IMR-90 (cell line): ENCODE data around the gene AFDN. TPM values are rescaled to one million over a fixed set of nuclear protein-coding genes. Genes with fewer than 3 reads are reported as not detected.

Experiments used
- ATAC-seq: fragments of 200-7000 bp; cut with Tn5 transposase; 2 replicates; pipeline ENCODE4 v1.9.1; 2020; ENCODE audit warnings: low read depth, mild to moderate bottlenecking, moderate library complexity
- BruUV-seq: library from RNA; stranded (reverse); fragments of 400-500 nt; replicated peaks from 2 replicates; lab custom pipeline; 2021; lab: Mats Ljungman, UMichigan
- CTCF ChIA-PET: fragments of 300-600 bp; formaldehyde crosslinking; extraction: SDS; loops from one replicate; lab custom pipeline; 2021; ENCODE audit warnings: antibody characterized with exemption; lab: Yijun Ruan, JAX
- POLR2A ChIA-PET: fragments of 300-600 bp; sonication (Branson Sonifier 250); formaldehyde crosslinking; loops from one replicate; lab custom pipeline; 2022; ENCODE audit warnings: antibody characterized with exemption; ENCODE audit not compliant: unreplicated experiment; lab: Charles Lee
- DNase-seq: peaks from one replicate; pipeline ENCODE4 v3.0.0; 2013
- H2AFZ ChIP-seq: replicated peaks from 2 replicates; pipeline ENCODE3; 2013; ENCODE audit warnings: low read length, mild to moderate bottlenecking; ENCODE audit not compliant: poor library complexity
- H2AK5ac ChIP-seq: 2 replicates; pipeline ENCODE4 v1.6.1; 2013; ENCODE audit warnings: low read depth, low read length, inconsistent platforms
- H2AK9ac ChIP-seq: replicated peaks from 2 replicates; pipeline ENCODE3; 2013; ENCODE audit warnings: mild to moderate bottlenecking, low read depth, low read length, moderate library complexity; ENCODE audit not compliant: poor library complexity
- H2BK120ac ChIP-seq: 2 replicates; pipeline ENCODE4 v1.6.1; 2013; ENCODE audit warnings: low read depth, low read length, inconsistent platforms
- H2BK15ac ChIP-seq: 3 replicates; pipeline ENCODE4 v1.6.1; 2013; ENCODE audit warnings: low read depth, low read length, inconsistent platforms
- H2BK20ac ChIP-seq: 2 replicates; pipeline ENCODE4 v1.6.1; 2013; ENCODE audit warnings: low read depth, mild to moderate bottlenecking, inconsistent platforms, low read length, moderate library complexity
- H2BK5ac ChIP-seq: 2 replicates; pipeline ENCODE4 v1.6.1; 2013; ENCODE audit warnings: mild to moderate bottlenecking, low read depth, low read length, inconsistent platforms; ENCODE audit not compliant: poor library complexity, severe bottlenecking
- H3K14ac ChIP-seq: replicated peaks from 2 replicates; pipeline ENCODE4 v1.6.1; 2013; ENCODE audit warnings: low read depth, low read length, inconsistent platforms
- H3K18ac ChIP-seq: 2 replicates; pipeline ENCODE4 v1.6.1; 2013; ENCODE audit warnings: low read depth, low read length, control low read depth
- H3K23ac ChIP-seq: 2 replicates; pipeline ENCODE4 v1.6.1; 2013; ENCODE audit warnings: low read depth, low read length, inconsistent platforms
- H3K27ac ChIP-seq: 2 replicates; pipeline ENCODE4 v1.5.1; 2013; ENCODE audit warnings: mild to moderate bottlenecking, control low read depth, low read length; ENCODE audit not compliant: insufficient read depth
- H3K27me3 ChIP-seq: 2 replicates; pipeline ENCODE4 v1.6.1; 2013; ENCODE audit warnings: low read length; ENCODE audit not compliant: control insufficient read depth, insufficient read depth
- H3K36me3 ChIP-seq: 2 replicates; pipeline ENCODE4 v1.6.1; 2013; ENCODE audit warnings: low read length, mixed read lengths; ENCODE audit not compliant: control insufficient read depth, insufficient read depth
- H3K4ac ChIP-seq: 2 replicates; pipeline ENCODE4 v1.6.1; 2013; ENCODE audit warnings: low read depth, low read length, inconsistent platforms
- H3K4me1 ChIP-seq: 2 replicates; pipeline ENCODE4 v1.6.1; 2013; ENCODE audit warnings: low read length, mixed read lengths; ENCODE audit not compliant: control insufficient read depth, insufficient read depth
- H3K4me2 ChIP-seq: 2 replicates; pipeline ENCODE4 v1.6.1; 2013; ENCODE audit warnings: low read depth, mild to moderate bottlenecking, control low read depth, low read length, moderate library complexity
- H3K4me3 ChIP-seq: 2 replicates; pipeline ENCODE4 v1.5.1; 2013; ENCODE audit warnings: low read depth, mild to moderate bottlenecking, control low read depth, low read length, moderate library complexity; ENCODE audit not compliant: insufficient read depth
- H3K56ac ChIP-seq: 2 replicates; pipeline ENCODE4 v1.6.1; 2013; ENCODE audit warnings: low read length, inconsistent platforms; ENCODE audit not compliant: insufficient read depth; ENCODE audit errors: extremely low read depth
- H3K79me1 ChIP-seq, 2 experiments: 2 replicates each; pipeline ENCODE4 v1.6.1; 2013; ENCODE audit warnings: low read length in 2 of 2, inconsistent platforms in 1 of 2, low read depth in 1 of 2
- H3K9ac ChIP-seq: 2 replicates; pipeline ENCODE4 v1.6.1; 2013; ENCODE audit warnings: low read depth, low read length, control low read depth
- H3K9me1 ChIP-seq: 2 replicates; pipeline ENCODE4 v1.6.1; 2013; ENCODE audit warnings: low read length, inconsistent platforms; ENCODE audit not compliant: insufficient read depth
- H3K9me3 ChIP-seq: 2 replicates; pipeline ENCODE4 v1.6.1; 2013; ENCODE audit warnings: low read length; ENCODE audit not compliant: control insufficient read depth, insufficient read depth
- H4K20me1 ChIP-seq: 2 replicates; pipeline ENCODE4 v1.6.1; 2013; ENCODE audit warnings: low read length, inconsistent platforms; ENCODE audit not compliant: insufficient read depth
- H4K5ac ChIP-seq: 2 replicates; pipeline ENCODE4 v1.6.1; 2013; ENCODE audit warnings: mild to moderate bottlenecking, low read depth, low read length, control low read depth
- H4K8ac ChIP-seq, 2 experiments: 2 replicates each; pipeline ENCODE4 v1.6.1; 2013; ENCODE audit warnings: low read depth in 2 of 2, low read length in 2 of 2, control low read depth in 1 of 2, inconsistent platforms in 1 of 2
- H4K91ac ChIP-seq: 2 replicates; pipeline ENCODE4 v1.6.1; 2013; ENCODE audit warnings: low read depth, low read length, inconsistent platforms; ENCODE audit not compliant: insufficient read depth
- BHLHE40 ChIP-seq: fragments of 150-350 bp; IDR thresholded peaks from 2 replicates; pipeline ENCODE4 v1.6.1; 2016; ENCODE audit warnings: mild to moderate bottlenecking, low read depth, low read length
- CEBPB ChIP-seq: IDR thresholded peaks from 2 replicates; pipeline ENCODE4 v1.6.1; 2012; ENCODE audit warnings: low read depth, low read length, improper control_type of control experiment
- CHD1 ChIP-seq: IDR thresholded peaks from 2 replicates; pipeline ENCODE4 v1.6.1; 2012; ENCODE audit warnings: low read depth, low read length, improper control_type of control experiment
- MXI1 ChIP-seq: IDR thresholded peaks from 2 replicates; pipeline ENCODE4 v1.6.1; 2012; ENCODE audit warnings: low read depth, mild to moderate bottlenecking, low read length, moderate library complexity, borderline replicate concordance
- NFE2L2 ChIP-seq: fragments of 150-350 bp; IDR thresholded peaks from 2 replicates; pipeline ENCODE4 v1.6.1; 2016; ENCODE audit warnings: low read depth, mild to moderate bottlenecking, low read length
- RAD21 ChIP-seq: IDR thresholded peaks from 2 replicates; pipeline ENCODE4 v1.6.1; 2012; ENCODE audit warnings: low read length, improper control_type of control experiment
- RFX5 ChIP-seq: IDR thresholded peaks from 2 replicates; pipeline ENCODE4 v1.8.0; 2012; ENCODE audit warnings: low read depth, mild to moderate bottlenecking, low read length, moderate library complexity
- SMC3 ChIP-seq: fragments of 150-350 bp; IDR thresholded peaks from 2 replicates; pipeline ENCODE4 v1.6.1; 2016; ENCODE audit warnings: low read depth, mild to moderate bottlenecking, antibody characterized with exemption, low read length, moderate library complexity
- WGBS, 2 experiments: methylation state at CpG; one replicate each; pipeline versions ENCODE4 v1.1.5 to v1.1.7; 2013; ENCODE audit warnings: missing lambda C conversion rate in 2 of 2; ENCODE audit not compliant: insufficient read length in 1 of 2; ENCODE audit errors: extremely low coverage in 2 of 2; 5-methylcytosine and 5-hydroxymethylcytosine counted together
- dilution Hi-C: fragments of 300-500 bp; cut with HindIII; formaldehyde crosslinking; loops from one replicate; pipeline ENCODE4 v1.14.3; 2018; ENCODE audit warnings: low sequenced_read_pairs; ENCODE audit not compliant: unreplicated experiment
- in situ Hi-C: fragments of 300-500 bp; cut with MboI; formaldehyde crosslinking; loops from 3 replicates; pipeline ENCODE4 v1.14.3; 2019; ENCODE audit warnings: low sequenced_read_pairs, inconsistent platforms, mixed read lengths
- intact Hi-C: fragments of 100-400 bp; cut with micrococcal nuclease; formaldehyde crosslinking; loops from 2 replicates; pipeline ENCODE4 v1.10.0; 2022
- polyA plus RNA-seq, 3 experiments: library from polyadenylated mRNA; depleted of rRNA; stranded (reverse); fragments of >200 nt; gene quantifications; 2 replicates each; pipeline ENCODE4 v1.2.3, GENCODE V29; 2012; ENCODE audit warnings: low replicate concordance in 1 of 3
- total RNA-seq: library from RNA; depleted of rRNA; stranded (reverse); fragments of >200 nt; gene quantifications from 2 replicates; pipeline ENCODE4 v1.2.3, GENCODE V29; 2012
- TF ChIP-seq, protein P1 (sequence below): fragments of 150-350 bp; IDR thresholded peaks from 2 replicates; pipeline ENCODE4 v1.6.1; 2017; ENCODE audit warnings: mild to moderate bottlenecking, antibody characterized with exemption, low read length, low read depth
- TF ChIP-seq, protein P2 (sequence below): fragments of 150-350 bp; IDR thresholded peaks from 2 replicates; pipeline ENCODE4 v1.6.1; 2016; ENCODE audit warnings: low read depth, mild to moderate bottlenecking, low read length, moderate library complexity, borderline replicate concordance

AFDN gene
- total and polyA plus RNA-seq, 2 of the 4 experiments (the other 2 are of a cell fraction) = 11.6 to 20.8 TPM

DNA sequence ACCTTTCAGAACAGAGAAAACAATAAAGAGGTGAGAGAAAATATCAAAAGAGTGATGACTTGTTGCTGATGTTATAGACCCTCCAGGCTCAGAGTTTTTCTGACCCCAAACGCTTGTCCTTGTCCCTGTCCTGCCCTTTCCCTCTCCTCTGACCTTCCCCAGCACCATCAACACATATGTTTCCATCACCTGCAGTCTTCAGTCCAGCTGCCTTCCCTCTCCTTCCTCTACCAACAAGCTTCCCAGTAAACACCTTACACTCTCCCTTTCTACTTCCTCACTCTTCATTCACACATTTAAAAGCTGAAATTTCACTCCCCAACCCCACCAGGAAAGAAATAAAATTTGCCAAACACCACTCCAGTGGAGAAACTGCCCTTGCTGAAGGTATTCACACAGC, 25.4 kb upstream of the AFDN start:
- Histone ChIP-seq H3K79me1 (no peaks in the 10 kb centered on the region), H3K27me3 (peaks cover 2% of the 10 kb centered on the region), H4K5ac (no peak overlapping the region), H2BK20ac (no peak overlapping the region), H3K4me2 (no peak overlapping the region), H3K56ac (no peak overlapping the region), H2AK9ac (no peak overlapping the region), H3K9me1 (no peaks in the 10 kb centered on the region), H3K4me3 (no peak overlapping the region), H3K4ac (no peak overlapping the region), H3K23ac (no peak overlapping the region), H3K9me3 (no peaks in the 10 kb centered on the region), H2BK120ac (no peak overlapping the region), H3K14ac (no peak overlapping the region), H2AFZ (no peak overlapping the region), H3K9ac (no peak overlapping the region), H3K18ac (no peak overlapping the region), H2BK15ac (no peak overlapping the region), H4K8ac (no peak overlapping the region), H2BK5ac (no peak overlapping the region), H3K27ac (no peak overlapping the region), H3K36me3 (no peaks in the 10 kb centered on the region), H4K20me1 (no peaks in the 10 kb centered on the region; the same call in 1 of the 2 replicates), H2AK5ac (no peak overlapping the region), H4K91ac (no peak overlapping the region), H3K4me1 (no peaks in the 10 kb centered on the region)
- no peak for DNase-seq
- BruUV-seq = no TSS peak
- CTCF ChIA-PET = no interaction called here
- WGBS, 2 experiments = 0% methylated on average over 1 of the region's 1 CpG; no CpG with 5 or more reads in 1 of the 2 experiments
- ATAC-seq = no peak
- dilution Hi-C loops (no loop called here), in situ Hi-C loops (no loop called here), intact Hi-C loops (no loop called here)
- TF ChIP-seq RFX5 = no peak
- no peak for TF ChIP-seq RAD21
- TF ChIP-seq BHLHE40 = no peak
- no peak for TF ChIP-seq CEBPB
- TF ChIP-seq, protein P1, sequence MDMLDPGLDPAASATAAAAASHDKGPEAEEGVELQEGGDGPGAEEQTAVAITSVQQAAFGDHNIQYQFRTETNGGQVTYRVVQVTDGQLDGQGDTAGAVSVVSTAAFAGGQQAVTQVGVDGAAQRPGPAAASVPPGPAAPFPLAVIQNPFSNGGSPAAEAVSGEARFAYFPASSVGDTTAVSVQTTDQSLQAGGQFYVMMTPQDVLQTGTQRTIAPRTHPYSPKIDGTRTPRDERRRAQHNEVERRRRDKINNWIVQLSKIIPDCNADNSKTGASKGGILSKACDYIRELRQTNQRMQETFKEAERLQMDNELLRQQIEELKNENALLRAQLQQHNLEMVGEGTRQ = no peak
- TF ChIP-seq MXI1 = no peak
- TF ChIP-seq NFE2L2 = no peak
- no peak for TF ChIP-seq SMC3
- TF ChIP-seq CHD1 = no peak
- TF ChIP-seq, protein P2, sequence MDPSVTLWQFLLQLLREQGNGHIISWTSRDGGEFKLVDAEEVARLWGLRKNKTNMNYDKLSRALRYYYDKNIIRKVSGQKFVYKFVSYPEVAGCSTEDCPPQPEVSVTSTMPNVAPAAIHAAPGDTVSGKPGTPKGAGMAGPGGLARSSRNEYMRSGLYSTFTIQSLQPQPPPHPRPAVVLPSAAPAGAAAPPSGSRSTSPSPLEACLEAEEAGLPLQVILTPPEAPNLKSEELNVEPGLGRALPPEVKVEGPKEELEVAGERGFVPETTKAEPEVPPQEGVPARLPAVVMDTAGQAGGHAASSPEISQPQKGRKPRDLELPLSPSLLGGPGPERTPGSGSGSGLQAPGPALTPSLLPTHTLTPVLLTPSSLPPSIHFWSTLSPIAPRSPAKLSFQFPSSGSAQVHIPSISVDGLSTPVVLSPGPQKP = no peak
- POLR2A ChIA-PET = no interaction called here
